ENCODE measurements around the gene PRAME.

Gene PRAME

DNA sequence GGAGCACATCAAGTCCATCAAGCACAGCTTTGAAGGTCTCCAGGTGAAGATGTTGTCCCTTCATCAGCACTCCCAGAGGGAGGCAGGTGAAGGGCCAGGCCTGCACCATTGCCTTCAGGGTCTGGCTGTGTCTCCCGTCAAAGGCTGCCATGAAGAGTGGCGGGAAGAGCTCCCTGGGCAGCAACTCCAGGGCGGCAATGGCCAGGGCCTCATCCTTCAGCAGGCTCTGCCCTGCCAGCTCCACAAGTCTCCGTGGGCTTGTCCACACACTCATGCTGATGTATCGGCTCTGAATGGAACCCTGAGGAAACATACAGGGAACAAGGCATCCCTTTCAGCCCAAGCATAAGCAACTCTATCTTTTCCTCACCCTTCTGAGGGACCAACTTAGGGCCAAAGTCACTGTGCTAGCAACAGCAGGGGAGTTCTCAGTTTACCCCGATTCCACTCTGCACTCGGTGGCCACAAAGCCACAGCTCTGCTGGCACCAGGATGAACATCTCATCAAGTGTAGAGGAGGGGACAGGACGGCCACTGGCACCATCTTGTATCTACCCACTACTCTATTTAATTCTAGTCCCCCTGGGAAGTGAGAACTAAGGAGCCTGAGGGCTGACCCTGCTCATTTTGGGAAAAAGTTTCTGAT lies 8.2 kb downstream of the PRAME start:
- H3K9me3 ChIP-seq (ENCODE audit: control insufficient read depth, low read length) = no peaks in the 10 kb centered on the region
- H3K27ac ChIP-seq (ENCODE audit: insufficient read depth, low read depth, low read length, poor library complexity, severe bottlenecking) = no peak overlapping the region
- H3K36me3 ChIP-seq (ENCODE audit: control insufficient read depth, insufficient read depth, low read length) = no peaks in the 10 kb centered on the region
- peaks cover 67% of the 10 kb centered on the region for H3K27me3 ChIP-seq (ENCODE audit: control insufficient read depth, insufficient read depth, low read length, poor library complexity, severe bottlenecking)
- no peak overlapping the region for H3K4me3 ChIP-seq (ENCODE audit: insufficient read depth, low read depth, low read length)
- WGBS, 2 experiments = 88% methylated on average over 8 of the region's 8 CpGs
- no peaks in the 10 kb centered on the region for H3K4me1 ChIP-seq (ENCODE audit: control insufficient read depth, insufficient read depth, low read length)

DNA sequence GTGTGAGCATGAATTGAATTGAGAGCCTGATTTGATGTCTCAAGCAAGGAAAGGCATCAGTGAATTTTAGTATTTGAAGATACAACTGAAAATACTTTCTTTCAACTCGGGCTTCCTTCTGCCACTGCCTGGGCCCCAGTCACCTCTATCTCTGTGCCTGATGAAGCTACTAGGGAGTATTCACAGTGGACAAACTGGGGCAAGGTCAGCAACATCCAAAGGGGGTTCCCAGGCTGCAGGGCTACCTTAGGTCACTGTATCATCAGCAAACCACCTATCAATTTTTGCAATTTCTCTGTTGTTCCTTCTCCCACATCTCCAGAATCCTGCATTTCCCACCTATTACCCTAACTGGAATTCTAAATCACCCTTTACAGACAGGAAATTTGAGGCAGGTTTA lies 10.2 kb downstream of the PRAME start:
- Histone ChIP-seq H3K27ac (ENCODE audit: insufficient read depth, low read depth, low read length, poor library complexity, severe bottlenecking) (no peak overlapping the region), H3K27me3 (ENCODE audit: control insufficient read depth, insufficient read depth, low read length, poor library complexity, severe bottlenecking) (peaks cover 61% of the 10 kb centered on the region), H3K36me3 (ENCODE audit: control insufficient read depth, insufficient read depth, low read length) (no peaks in the 10 kb centered on the region), H3K9me3 (ENCODE audit: control insufficient read depth, low read length) (no peaks in the 10 kb centered on the region), H3K4me1 (ENCODE audit: control insufficient read depth, insufficient read depth, low read length) (no peaks in the 10 kb centered on the region), H3K4me3 (ENCODE audit: insufficient read depth, low read depth, low read length) (no peak overlapping the region)
- 71 to 89% methylated on average over 1 of the region's 1 CpG for WGBS, 2 experiments

- 76 to 77% methylated on average over 9 of the region's 9 CpGs for WGBS, 2 experiments
- no peaks in the 10 kb centered on the region for H3K36me3 ChIP-seq (ENCODE audit: control insufficient read depth, insufficient read depth, low read length)
- no peak overlapping the region for H3K4me3 ChIP-seq (ENCODE audit: insufficient read depth, low read depth, low read length)
- H3K4me1 ChIP-seq (ENCODE audit: control insufficient read depth, insufficient read depth, low read length) = no peaks in the 10 kb centered on the region
- H3K9me3 ChIP-seq (ENCODE audit: control insufficient read depth, low read length) = no peaks in the 10 kb centered on the region
- peaks cover 55% of the 10 kb centered on the region for H3K27me3 ChIP-seq (ENCODE audit: control insufficient read depth, insufficient read depth, low read length, poor library complexity, severe bottlenecking)
- no peak overlapping the region for H3K27ac ChIP-seq (ENCODE audit: insufficient read depth, low read depth, low read length, poor library complexity, severe bottlenecking)
These were observed 10.7 kb downstream of the PRAME start for GRCh38 chr22:22548317-22548716.

- peaks cover 53% of the 10 kb centered on the region for H3K27me3 ChIP-seq (ENCODE audit: control insufficient read depth, insufficient read depth, low read length, poor library complexity, severe bottlenecking)
- WGBS, 2 experiments = 67 to 68% methylated on average over 3 of the region's 3 CpGs
- H3K9me3 ChIP-seq (ENCODE audit: control insufficient read depth, low read length) = no peaks in the 10 kb centered on the region
- no peaks in the 10 kb centered on the region for H3K36me3 ChIP-seq (ENCODE audit: control insufficient read depth, insufficient read depth, low read length)
- H3K27ac ChIP-seq (ENCODE audit: insufficient read depth, low read depth, low read length, poor library complexity, severe bottlenecking) = no peak overlapping the region
- H3K4me3 ChIP-seq (ENCODE audit: insufficient read depth, low read depth, low read length) = no peak overlapping the region
- no peaks in the 10 kb centered on the region for H3K4me1 ChIP-seq (ENCODE audit: control insufficient read depth, insufficient read depth, low read length)
These were observed 11.3 kb downstream of the PRAME start for GRCh38 chr22:22547692-22548300.

- no peak overlapping the region for H3K4me3 ChIP-seq (ENCODE audit: insufficient read depth, low read depth, low read length)
- peaks cover 56% of the 10 kb centered on the region for H3K27me3 ChIP-seq (ENCODE audit: control insufficient read depth, insufficient read depth, low read length, poor library complexity, severe bottlenecking)
- H3K9me3 ChIP-seq (ENCODE audit: control insufficient read depth, low read length) = no peaks in the 10 kb centered on the region
- no peak overlapping the region for H3K27ac ChIP-seq (ENCODE audit: insufficient read depth, low read depth, low read length, poor library complexity, severe bottlenecking)
- H3K4me1 ChIP-seq (ENCODE audit: control insufficient read depth, insufficient read depth, low read length) = no peaks in the 10 kb centered on the region
- 90 to 91% methylated on average over 3 of the region's 3 CpGs for WGBS, 2 experiments
- no peaks in the 10 kb centered on the region for H3K36me3 ChIP-seq (ENCODE audit: control insufficient read depth, insufficient read depth, low read length)
These were observed 11.8 kb downstream of the PRAME start for GRCh38 chr22:22547226-22547625.

- Histone ChIP-seq H3K4me1 (ENCODE audit: control insufficient read depth, insufficient read depth, low read length) (no peaks in the 10 kb centered on the region), H3K9me3 (ENCODE audit: control insufficient read depth, low read length) (no peaks in the 10 kb centered on the region), H3K27me3 (ENCODE audit: control insufficient read depth, insufficient read depth, low read length, poor library complexity, severe bottlenecking) (peaks cover 53% of the 10 kb centered on the region), H3K36me3 (ENCODE audit: control insufficient read depth, insufficient read depth, low read length) (no peaks in the 10 kb centered on the region), H3K4me3 (ENCODE audit: insufficient read depth, low read depth, low read length) (no peak overlapping the region), H3K27ac (ENCODE audit: insufficient read depth, low read depth, low read length, poor library complexity, severe bottlenecking) (no peak overlapping the region)
- 84 to 86% methylated on average over 5 of the region's 5 CpGs for WGBS, 2 experiments
These were observed 12.6 kb downstream of the PRAME start for GRCh38 chr22:22546490-22546889.

- Histone ChIP-seq H3K36me3 (ENCODE audit: control insufficient read depth, insufficient read depth, low read length) (no peaks in the 10 kb centered on the region), H3K27me3 (ENCODE audit: control insufficient read depth, insufficient read depth, low read length, poor library complexity, severe bottlenecking) (peaks cover 40% of the 10 kb centered on the region), H3K9me3 (ENCODE audit: control insufficient read depth, low read length) (no peaks in the 10 kb centered on the region), H3K4me3 (ENCODE audit: insufficient read depth, low read depth, low read length) (no peak overlapping the region), H3K4me1 (ENCODE audit: control insufficient read depth, insufficient read depth, low read length) (no peaks in the 10 kb centered on the region), H3K27ac (ENCODE audit: insufficient read depth, low read depth, low read length, poor library complexity, severe bottlenecking) (no peak overlapping the region)
- WGBS, 2 experiments = 89 to 91% methylated on average over 2 of the region's 2 CpGs
These were observed 14.0 kb downstream of the PRAME start for GRCh38 chr22:22545084-22545483.

- no peaks in the 10 kb centered on the region for H3K9me3 ChIP-seq (ENCODE audit: control insufficient read depth, low read length)
- H3K27me3 ChIP-seq (ENCODE audit: control insufficient read depth, insufficient read depth, low read length, poor library complexity, severe bottlenecking) = peaks cover 15% of the 10 kb centered on the region
- H3K27ac ChIP-seq (ENCODE audit: insufficient read depth, low read depth, low read length, poor library complexity, severe bottlenecking) = no peak overlapping the region
- 89 to 90% methylated on average over 7 of the region's 7 CpGs for WGBS, 2 experiments
- no peaks in the 10 kb centered on the region for H3K36me3 ChIP-seq (ENCODE audit: control insufficient read depth, insufficient read depth, low read length)
- H3K4me1 ChIP-seq (ENCODE audit: control insufficient read depth, insufficient read depth, low read length) = no peaks in the 10 kb centered on the region
- H3K4me3 ChIP-seq (ENCODE audit: insufficient read depth, low read depth, low read length) = no peak overlapping the region
These were observed 20.7 kb downstream of the PRAME start for GRCh38 chr22:22538226-22538989.

GRCh38 chr22:22536916-22537315 lies 22.1 kb downstream of the PRAME start:
- H3K27me3 ChIP-seq (ENCODE audit: control insufficient read depth, insufficient read depth, low read length, poor library complexity, severe bottlenecking) = peaks cover 8% of the 10 kb centered on the region
- no peaks in the 10 kb centered on the region for H3K36me3 ChIP-seq (ENCODE audit: control insufficient read depth, insufficient read depth, low read length)
- H3K4me1 ChIP-seq (ENCODE audit: control insufficient read depth, insufficient read depth, low read length) = no peaks in the 10 kb centered on the region
- H3K9me3 ChIP-seq (ENCODE audit: control insufficient read depth, low read length) = no peaks in the 10 kb centered on the region
- no peak overlapping the region for H3K27ac ChIP-seq (ENCODE audit: insufficient read depth, low read depth, low read length, poor library complexity, severe bottlenecking)
- H3K4me3 ChIP-seq (ENCODE audit: insufficient read depth, low read depth, low read length) = no peak overlapping the region
- WGBS, 2 experiments = 52 to 64% methylated on average over 1 of the region's 1 CpG

GRCh38 chr22:22536515-22536914 lies 22.6 kb downstream of the PRAME start:
- Histone ChIP-seq H3K27ac (ENCODE audit: insufficient read depth, low read depth, low read length, poor library complexity, severe bottlenecking) (no peak overlapping the region), H3K4me1 (ENCODE audit: control insufficient read depth, insufficient read depth, low read length) (no peaks in the 10 kb centered on the region), H3K4me3 (ENCODE audit: insufficient read depth, low read depth, low read length) (no peak overlapping the region), H3K9me3 (ENCODE audit: control insufficient read depth, low read length) (no peaks in the 10 kb centered on the region), H3K36me3 (ENCODE audit: control insufficient read depth, insufficient read depth, low read length) (no peaks in the 10 kb centered on the region), H3K27me3 (ENCODE audit: control insufficient read depth, insufficient read depth, low read length, poor library complexity, severe bottlenecking) (peaks cover 8% of the 10 kb centered on the region)
- 84 to 90% methylated on average over 4 of the region's 6 CpGs for WGBS, 2 experiments

Measured in ectodermal cell (in vitro differentiated cells).